DND-41 (cell line): ENCODE measurements around the gene NCF2.

Experiments
- CTCF ChIP-seq: IDR thresholded peaks from 2 replicates; pipeline ENCODE4 v1.5.1; 2012; ENCODE audit warnings: borderline replicate concordance, low read length, moderate library complexity, mild to moderate bottlenecking; ENCODE audit not compliant: poor library complexity, severe bottlenecking; ENCODE audit errors: extremely low read depth
- EZH2 ChIP-seq: IDR thresholded peaks from 3 replicates; pipeline ENCODE4 v1.6.1; 2012; ENCODE audit warnings: borderline replicate concordance, low read depth, mild to moderate bottlenecking, moderate library complexity, low read length, inconsistent platforms; ENCODE audit not compliant: severe bottlenecking

DNA sequence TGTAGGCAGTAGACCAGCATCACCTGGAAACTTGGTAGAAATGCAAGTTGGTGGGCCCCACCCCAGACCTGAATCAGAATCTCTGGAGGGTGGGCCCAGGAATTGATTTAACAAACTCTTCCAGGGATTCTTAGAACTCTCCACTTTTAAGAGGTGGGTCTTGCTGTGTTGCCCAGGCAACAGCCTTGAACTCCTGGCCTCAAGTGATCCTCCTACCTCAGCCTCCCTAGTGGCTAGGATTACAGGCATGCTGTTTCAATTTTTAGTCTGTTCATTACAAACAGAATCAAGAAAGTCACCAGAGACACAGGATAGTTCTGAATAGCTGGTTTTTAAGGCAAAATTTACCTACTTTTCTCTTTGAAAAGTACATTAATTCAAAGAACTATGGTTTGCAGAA is 31.2 kb downstream of the NCF2 start:
- TF ChIP-seq EZH2 (no peak), CTCF (no peak)
